IPS-NIHi11 (cell line): ENCODE measurements around the gene CCDC167.

ENCODE experiments used
- DNase-seq: peaks from one replicate; pipeline ENCODE4 v3.0.0; 2012; ENCODE audit warnings: mixed read lengths, low spot score

CCDC167 gene

GRCh38 chr6:37530297-37530696 lies 30.6 kb upstream of the CCDC167 start:
- no peak for DNase-seq

GRCh38 chr6:37528541-37528940 lies 28.8 kb upstream of the CCDC167 start:
- DNase-seq, result no peak

- DNase-seq, result peak; percentile 87
Observed at GRCh38 chr6:37525460-37526357, 26.0 kb upstream of the CCDC167 start.

GRCh38 chr6:37524970-37525318 lies 25.3 kb upstream of the CCDC167 start:
- no peak for DNase-seq

GRCh38 chr6:37524025-37524969 lies 24.6 kb upstream of the CCDC167 start:
- no peak for DNase-seq

- DNase-seq, result no peak
Observed at GRCh38 chr6:37523412-37523811, 23.7 kb upstream of the CCDC167 start.

- DNase-seq, result no peak
Observed at GRCh38 chr6:37522836-37523235, 23.1 kb upstream of the CCDC167 start.

GRCh38 chr6:37521674-37522073 lies 22.0 kb upstream of the CCDC167 start:
- no peak for DNase-seq

- no peak for DNase-seq
Observed at GRCh38 chr6:37520926-37521325, 21.2 kb upstream of the CCDC167 start.

- no peak for DNase-seq
Observed at GRCh38 chr6:37519461-37519860, 19.8 kb upstream of the CCDC167 start.

- no peak for DNase-seq
Observed at GRCh38 chr6:37518116-37518515, 18.4 kb upstream of the CCDC167 start.

- no peak for DNase-seq
Observed at GRCh38 chr6:37517411-37517812, 17.7 kb upstream of the CCDC167 start.

GRCh38 chr6:37516920-37517405 lies 17.3 kb upstream of the CCDC167 start:
- no peak for DNase-seq

- peak; percentile 53 for DNase-seq
Observed at GRCh38 chr6:37516076-37516919, 16.6 kb upstream of the CCDC167 start.

GRCh38 chr6:37515712-37516075 lies 16.0 kb upstream of the CCDC167 start:
- DNase-seq, result no peak

GRCh38 chr6:37514837-37515236 lies 15.1 kb upstream of the CCDC167 start:
- DNase-seq, result no peak

GRCh38 chr6:37514321-37514771 lies 14.7 kb upstream of the CCDC167 start:
- DNase-seq, result no peak

- DNase-seq, result no peak
Observed at GRCh38 chr6:37513576-37513975, 13.9 kb upstream of the CCDC167 start.

GRCh38 chr6:37513155-37513554 lies 13.5 kb upstream of the CCDC167 start:
- no peak for DNase-seq

- DNase-seq, result no peak
Observed at GRCh38 chr6:37512400-37513011, 12.8 kb upstream of the CCDC167 start.

- DNase-seq, result no peak
Observed at GRCh38 chr6:37511910-37512399, 12.3 kb upstream of the CCDC167 start.
